Trophoblast cell (in vitro differentiated cells and primary cell): ENCODE data around the gene RPL36AL.

ENCODE experiments used
- DNase-seq, 2 donors: peaks; one replicate each; pipeline ENCODE4 v3.0.0-alpha.2; 2016
- H2AFZ ChIP-seq: 2 replicates; pipeline ENCODE4 v1.6.1; 2013; ENCODE audit warnings: low read length, moderate library complexity, mild to moderate bottlenecking; ENCODE audit not compliant: insufficient read depth, poor library complexity
- H2AK5ac ChIP-seq: 2 replicates; pipeline ENCODE4 v1.6.1; 2013; ENCODE audit warnings: mild to moderate bottlenecking, low read length
- H2BK120ac ChIP-seq: 2 replicates; pipeline ENCODE4 v1.6.1; 2013; ENCODE audit warnings: low read length, mild to moderate bottlenecking, moderate library complexity; ENCODE audit not compliant: insufficient read depth, poor library complexity
- H2BK12ac ChIP-seq: 2 replicates; pipeline ENCODE4 v1.6.1; 2013; ENCODE audit warnings: mild to moderate bottlenecking, low read length, moderate library complexity
- H2BK5ac ChIP-seq: 2 replicates; pipeline ENCODE4 v1.6.1; 2013; ENCODE audit warnings: low read length, low read depth, moderate library complexity, mild to moderate bottlenecking; ENCODE audit not compliant: poor library complexity
- H3K14ac ChIP-seq: 2 replicates; pipeline ENCODE4 v1.6.1; 2013; ENCODE audit warnings: mild to moderate bottlenecking, low read length
- H3K18ac ChIP-seq: 2 replicates; pipeline ENCODE4 v1.6.1; 2013; ENCODE audit warnings: mild to moderate bottlenecking, low read length
- H3K23ac ChIP-seq: 2 replicates; pipeline ENCODE4 v1.6.1; 2013; ENCODE audit warnings: low read length
- H3K27ac ChIP-seq: 2 replicates; pipeline ENCODE4 v1.5.1; 2013; ENCODE audit warnings: low read depth, mild to moderate bottlenecking, inconsistent platforms, low read length, moderate library complexity
- H3K27me3 ChIP-seq: 2 replicates; pipeline ENCODE4 v1.6.1; 2013; ENCODE audit warnings: inconsistent platforms, mild to moderate bottlenecking, low read length, moderate library complexity; ENCODE audit not compliant: insufficient read depth
- H3K36me3 ChIP-seq, 2 experiments: 1 replicate in 1 of 2; 2 replicates in 1 of 2; pipeline ENCODE4 v1.6.1; 2013; ENCODE audit warnings: low read length in 2 of 2, mild to moderate bottlenecking in 2 of 2, moderate library complexity in 1 of 2; ENCODE audit not compliant: insufficient read depth in 2 of 2, control insufficient read depth in 1 of 2
- H3K4ac ChIP-seq: 2 replicates; pipeline ENCODE4 v1.6.1; 2013; ENCODE audit warnings: low read depth, mild to moderate bottlenecking, low read length, moderate library complexity
- H3K4me1 ChIP-seq, 2 experiments: 1 replicate in 1 of 2; 2 replicates in 1 of 2; pipeline ENCODE4 v1.6.1; 2013; ENCODE audit warnings: low read length in 2 of 2, mild to moderate bottlenecking in 2 of 2, moderate library complexity in 1 of 2; ENCODE audit not compliant: insufficient read depth in 2 of 2, control insufficient read depth in 1 of 2
- H3K4me2 ChIP-seq: 2 replicates; pipeline ENCODE4 v1.6.1; 2013; ENCODE audit warnings: inconsistent platforms, mild to moderate bottlenecking, low read length, moderate library complexity
- H3K4me3 ChIP-seq: 2 replicates; pipeline ENCODE4 v1.5.1; 2013; ENCODE audit warnings: mild to moderate bottlenecking, low read depth, low read length, inconsistent platforms
- H3K79me1 ChIP-seq: one replicate; pipeline ENCODE4 v1.6.1; 2013; ENCODE audit warnings: low read length
- H3K79me2 ChIP-seq: 2 replicates; pipeline ENCODE4 v1.6.1; 2013; ENCODE audit warnings: low read length, mild to moderate bottlenecking; ENCODE audit not compliant: control insufficient read depth, insufficient read depth, poor library complexity
- H3K9ac ChIP-seq: 2 replicates; pipeline ENCODE4 v1.6.1; 2013; ENCODE audit warnings: mild to moderate bottlenecking, low read length
- H3K9me3 ChIP-seq: 2 replicates; pipeline ENCODE4 v1.6.1; 2013; ENCODE audit warnings: low read depth, mild to moderate bottlenecking, control low read depth, inconsistent platforms, low read length; ENCODE audit not compliant: insufficient read depth
- H4K12ac ChIP-seq: 2 replicates; pipeline ENCODE4 v1.6.1; 2013; ENCODE audit warnings: low read depth, mild to moderate bottlenecking, low read length, moderate library complexity
- H4K8ac ChIP-seq: 2 replicates; pipeline ENCODE4 v1.6.1; 2013; ENCODE audit warnings: low read depth, mild to moderate bottlenecking, low read length, moderate library complexity
- H4K91ac ChIP-seq: one replicate; pipeline ENCODE4 v1.6.1; 2013; ENCODE audit warnings: low read depth, mild to moderate bottlenecking, low read length, moderate library complexity
- WGBS: extraction: QIAGEN DNeasy Blood & Tissue Kit; methylation state at CpG from one replicate; pipeline ENCODE4 v1.1.7; 2013; ENCODE audit warnings: missing lambda C conversion rate; ENCODE audit not compliant: insufficient read length, insufficient coverage; ENCODE audit errors: extremely low coverage; 5-methylcytosine and 5-hydroxymethylcytosine counted together

The RPL36AL gene

GRCh38 chr14:49579841-49580240, 40.6 kb downstream of the RPL36AL start:
- H3K4me3 ChIP-seq = no peak overlapping the region
- H3K79me2 ChIP-seq = peaks cover 6% of the 10 kb centered on the region
- H4K12ac ChIP-seq = no peak overlapping the region
- H3K14ac ChIP-seq = no peak overlapping the region
- H2AK5ac ChIP-seq = no peak overlapping the region
- H3K23ac ChIP-seq = no peak overlapping the region
- no CpG with 5 or more reads among the region's 2 CpGs for WGBS
- no peak overlapping the region for H2BK5ac ChIP-seq
- H3K9me3 ChIP-seq = no peaks in the 10 kb centered on the region
- H3K27ac ChIP-seq = no peak overlapping the region
- H2BK12ac ChIP-seq = no peak overlapping the region
- H3K79me1 ChIP-seq = no peaks in the 10 kb centered on the region
- H4K91ac ChIP-seq = no peak overlapping the region
- no peak overlapping the region for H2AFZ ChIP-seq
- no peak overlapping the region for H4K8ac ChIP-seq
- H2BK120ac ChIP-seq = no peak overlapping the region
- peaks cover 19 to 29% of the 10 kb centered on the region in 2 experiments for H3K36me3 ChIP-seq
- DNase-seq = no peak
- no peak overlapping the region for H3K4ac ChIP-seq
- H3K4me2 ChIP-seq = no peak overlapping the region
- H3K4me1 ChIP-seq = peaks cover 0 to 7% of the 10 kb centered on the region in 2 experiments
- no peak overlapping the region for H3K18ac ChIP-seq
- H3K27me3 ChIP-seq = no peaks in the 10 kb centered on the region
- no peak overlapping the region for H3K9ac ChIP-seq

- H3K23ac ChIP-seq = no peak overlapping the region
- no peak overlapping the region for H3K4me2 ChIP-seq
- no peak overlapping the region for H2BK5ac ChIP-seq
- WGBS = no CpG with 5 or more reads among the region's 1 CpG
- no peaks in the 10 kb centered on the region for H3K9me3 ChIP-seq
- no peak for DNase-seq
- H4K91ac ChIP-seq = no peak overlapping the region
- no peak overlapping the region for H2AK5ac ChIP-seq
- H3K79me2 ChIP-seq = no peaks in the 10 kb centered on the region
- H3K9ac ChIP-seq = no peak overlapping the region
- no peak overlapping the region for H2AFZ ChIP-seq
- no peaks in the 10 kb centered on the region for H3K79me1 ChIP-seq
- no peak overlapping the region for H3K14ac ChIP-seq
- H4K8ac ChIP-seq = no peak overlapping the region
- H4K12ac ChIP-seq = no peak overlapping the region
- no peak overlapping the region for H2BK12ac ChIP-seq
- H3K18ac ChIP-seq = no peak overlapping the region
- no peak overlapping the region for H3K27ac ChIP-seq
- no peak overlapping the region for H2BK120ac ChIP-seq
- H3K36me3 ChIP-seq = peaks cover 8 to 19% of the 10 kb centered on the region in 2 experiments
- H3K27me3 ChIP-seq = no peaks in the 10 kb centered on the region
- H3K4ac ChIP-seq = no peak overlapping the region
- H3K4me3 ChIP-seq = no peak overlapping the region
- no peaks in the 10 kb centered on the region for H3K4me1 ChIP-seq
Measured at GRCh38 chr14:49578141-49578540, 42.3 kb downstream of the RPL36AL start.

- Histone ChIP-seq H3K27ac (no peak overlapping the region), H3K79me1 (no peaks in the 10 kb centered on the region)
- WGBS = no CpG with 5 or more reads among the region's 5 CpGs
Measured at GRCh38 chr14:49574038-49574437, 46.4 kb downstream of the RPL36AL start.

GRCh38 chr14:49569281-49569680, 51.1 kb downstream of the RPL36AL start:
- H2AFZ ChIP-seq = no peak overlapping the region
- no peak overlapping the region for H3K4me2 ChIP-seq
- no peak overlapping the region for H3K27ac ChIP-seq
- no peak overlapping the region for H3K4ac ChIP-seq
- no peak overlapping the region for H2AK5ac ChIP-seq
- H4K8ac ChIP-seq = no peak overlapping the region
- no peak overlapping the region for H3K18ac ChIP-seq
- H3K4me3 ChIP-seq = no peak overlapping the region
- H3K27me3 ChIP-seq = no peaks in the 10 kb centered on the region
- no peak overlapping the region for H3K23ac ChIP-seq
- no peak overlapping the region for H4K12ac ChIP-seq
- H3K36me3 ChIP-seq = peaks cover 3% of the 10 kb centered on the region in 2 experiments
- H3K14ac ChIP-seq = no peak overlapping the region
- H2BK12ac ChIP-seq = no peak overlapping the region
- peaks cover 3 to 4% of the 10 kb centered on the region in 2 experiments for H3K4me1 ChIP-seq
- DNase-seq = no peak
- no CpG with 5 or more reads among the region's 3 CpGs for WGBS
- H3K79me2 ChIP-seq = no peaks in the 10 kb centered on the region
- no peak overlapping the region for H2BK5ac ChIP-seq
- no peaks in the 10 kb centered on the region for H3K79me1 ChIP-seq
- H2BK120ac ChIP-seq = no peak overlapping the region
- no peak overlapping the region for H4K91ac ChIP-seq
- no peaks in the 10 kb centered on the region for H3K9me3 ChIP-seq
- H3K9ac ChIP-seq = no peak overlapping the region

More at GRCh38 chr14:49574038-49574437, 46.4 kb downstream of the RPL36AL start:
- Histone ChIP-seq H3K4me2 (no peak overlapping the region), H4K91ac (no peak overlapping the region), H3K79me2 (no peaks in the 10 kb centered on the region), H4K12ac (no peak overlapping the region), H3K9ac (no peak overlapping the region), H3K4me1 (peaks cover 3 to 4% of the 10 kb centered on the region in 2 experiments), H3K36me3 (peaks cover 8 to 15% of the 10 kb centered on the region in 2 experiments), H3K9me3 (no peaks in the 10 kb centered on the region), H2BK5ac (no peak overlapping the region), H3K4ac (no peak overlapping the region), H3K23ac (no peak overlapping the region), H2BK120ac (no peak overlapping the region), H4K8ac (no peak overlapping the region), H3K14ac (no peak overlapping the region), H2AFZ (no peak overlapping the region), H2BK12ac (no peak overlapping the region), H2AK5ac (no peak overlapping the region), H3K27me3 (no peaks in the 10 kb centered on the region), H3K18ac (no peak overlapping the region), H3K4me3 (no peak overlapping the region)
- DNase-seq = no peak
